Transverse colon (tissue), 3 donors: Measurements from ENCODE around the gene TMEM108.

ENCODE experiments used
- CTCF ChIP-seq, 5 experiments: fragments of 200-600 bp in 3 of 5; fragments of 450-650 bp in 2 of 5; sonication (generic) in 3 of 5; IDR thresholded peaks; 1 replicate in 2 of 5; 2 replicates in 3 of 5; pipeline ENCODE4 v1.5.1; 2016 to 2017; ENCODE audit warnings: antibody characterized with exemption in 5 of 5, inconsistent platforms in 3 of 5, mild to moderate bottlenecking in 2 of 5, moderate library complexity in 1 of 5
- EP300 ChIP-seq: sonication (generic); formaldehyde crosslinking; IDR thresholded peaks from one replicate; pipeline ENCODE4 v1.6.1; 2017; ENCODE audit warnings: antibody characterized with exemption, low read depth
- POLR2A ChIP-seq: fragments of 450-650 bp; IDR thresholded peaks from one replicate; pipeline ENCODE4 v1.6.1; 2016; ENCODE audit warnings: antibody characterized with exemption, mild to moderate bottlenecking, moderate library complexity

- TF ChIP-seq POLR2A = no peak
- no peak for TF ChIP-seq CTCF (IDR thresholded peaks at IDR 0.05)
- TF ChIP-seq EP300 = no peak
These were observed 291.4 kb downstream of the TMEM108 start for GRCh38 chr3:133329626-133330025.
